Measurements from ENCODE around the gene UACA.

- no peak for TF ChIP-seq POLR2A (IDR thresholded peaks at IDR 0.05; ENCODE audit: low read depth, low read length)
- TF ChIP-seq TAF1 (IDR thresholded peaks at IDR 0.05; ENCODE audit: low read depth, low read length) = no peak
- TF ChIP-seq POLR2AphosphoS5 (IDR thresholded peaks at IDR 0.05; ENCODE audit: low read depth, low read length) = no peak
- TF ChIP-seq SPI1 (IDR thresholded peaks at IDR 0.05; ENCODE audit: low read depth, low read length) = no peak
- no peak for TF ChIP-seq PAX5 (IDR thresholded peaks at IDR 0.05; ENCODE audit: insufficient read depth, low read length, severe bottlenecking)
- no peak for TF ChIP-seq POU2F2 (IDR thresholded peaks at IDR 0.05; ENCODE audit: low read depth, low read length)
These were observed 131.3 kb downstream of the UACA start for GRCh38 chr15:70632079-70632478.

Measured in GM12891 (cell line).